ENCODE results near the gene MAST2. TPM values are rescaled to one million over a fixed set of nuclear protein-coding genes. Genes with fewer than 3 reads are reported as not detected.

Gene MAST2
- total and polyA plus RNA-seq, 9 of the 15 experiments (the other 6 are each of a cell fraction or from before 2014, with no cell fraction given), result 0.73 to 32.0 (median 17.8) TPM

GRCh38 chr1:45822644-45823043 is 19.2 kb downstream of the MAST2 start:
- H3K4me1 ChIP-seq (replicated peaks in 1 of 2; ENCODE audit: control insufficient read depth in 2 of 2, insufficient read depth in 2 of 2, low read length in 2 of 2), result no peaks in the 10 kb centered on the region
- FAIRE-seq, result no peak

GRCh38 chr1:45824607-45825006 is 21.2 kb downstream of the MAST2 start:
- Histone ChIP-seq H3K79me2 (ENCODE audit: control insufficient read depth, insufficient read depth, low read length) (peaks cover 22% of the 10 kb centered on the region), H3K4me2 (ENCODE audit: insufficient read depth, low read length) (no peak overlapping the region), H3K27me3 (ENCODE audit: control insufficient read depth in 2 of 2, insufficient read depth in 2 of 2, low read length in 2 of 2) (no peaks in the 10 kb centered on the region), H4K20me1 (replicated peaks; ENCODE audit: control insufficient read depth, insufficient read depth, low read length) (no peaks in the 10 kb centered on the region), H3K27ac (ENCODE audit: extremely low read depth, low read depth, low read length) (no peak overlapping the region), H3K9me3 (replicated peaks; ENCODE audit: control insufficient read depth, insufficient read depth, low read depth, low read length) (0 out of 2 replicates have a peak, but pooled peaks cover 1% of the 10 kb centered on the region), H3K9ac (ENCODE audit: insufficient read depth in 1 of 2, low read depth in 2 of 2, low read length in 2 of 2) (no peak overlapping the region), H3K36me3 (ENCODE audit: control insufficient read depth, insufficient read depth, low read length) (peaks cover 41% of the 10 kb centered on the region; the same call in 1 of the 3 replicates), H2AFZ (ENCODE audit: low read depth, low read length) (no peak overlapping the region), H3K4me3 (no peak overlapping the region), H3K4me1 (replicated peaks in 1 of 2; ENCODE audit: control insufficient read depth in 2 of 2, insufficient read depth in 2 of 2, low read length in 2 of 2) (no peaks in the 10 kb centered on the region), H3K9me1 (ENCODE audit: control insufficient read depth, insufficient read depth, low read length) (no peaks in the 10 kb centered on the region)
- DNase-seq (ENCODE audit: extremely low read depth in 1 of 4, low spot score in 3 of 4) (no peak), ATAC-seq (no peak), FAIRE-seq (no peak)
- BruUV-seq (replicated peaks), result no TSS peak
- POLR2A ChIA-PET, result interaction anchor here (1.0 to 1.2 kb wide), 2 partner anchors 15 to 27 kb away, joined by 3 to 4 read pairs; no protein-coding TSS in a partner anchor
- in situ Hi-C loops (cut with MboI) (no loop called here), intact Hi-C loops (cut with micrococcal nuclease) (no loop called here)
- WGBS (ENCODE audit: insufficient coverage, low coverage, missing lambda C conversion rate), result 95% methylated on average over 2 of the region's 2 CpGs
- CTCF ChIA-PET (ENCODE audit: low intra/inter-chr PET ratio), result no interaction called here
- TF ChIP-seq KLF1 (tag; IDR thresholded peaks at IDR 0.05) (no peak), DIDO1 (tag; IDR thresholded peaks at IDR 0.05; ENCODE audit: low read depth) (no peak), ZNF407 (IDR thresholded peaks at IDR 0.05; ENCODE audit: low read depth) (no peak), CBFB (CRISPR knock-in tag; IDR thresholded peaks at IDR 0.05) (no peak)

More at GRCh38 chr1:45822644-45823043, 19.2 kb downstream of the MAST2 start:
- CTCF ChIA-PET (ENCODE audit: low intra/inter-chr PET ratio), result no interaction called here
- Histone ChIP-seq H2AFZ (ENCODE audit: low read depth, low read length) (no peak overlapping the region), H3K9ac (ENCODE audit: insufficient read depth in 1 of 2, low read depth in 2 of 2, low read length in 2 of 2) (no peak overlapping the region), H3K4me3 (no peak overlapping the region), H3K9me1 (ENCODE audit: control insufficient read depth, insufficient read depth, low read length) (no peaks in the 10 kb centered on the region), H3K4me2 (ENCODE audit: insufficient read depth, low read length) (no peak overlapping the region), H3K9me3 (replicated peaks; ENCODE audit: control insufficient read depth, insufficient read depth, low read depth, low read length) (0 out of 2 replicates have a peak, but pooled peaks cover 1% of the 10 kb centered on the region), H4K20me1 (replicated peaks; ENCODE audit: control insufficient read depth, insufficient read depth, low read length) (no peaks in the 10 kb centered on the region), H3K36me3 (ENCODE audit: control insufficient read depth, insufficient read depth, low read length) (peaks cover 24% of the 10 kb centered on the region; the same call in 1 of the 3 replicates), H3K79me2 (ENCODE audit: control insufficient read depth, insufficient read depth, low read length) (peaks cover 30% of the 10 kb centered on the region), H3K27ac (ENCODE audit: extremely low read depth, low read depth, low read length) (no peak overlapping the region), H3K27me3 (ENCODE audit: control insufficient read depth in 2 of 2, insufficient read depth in 2 of 2, low read length in 2 of 2) (no peaks in the 10 kb centered on the region)
- in situ Hi-C loops (cut with MboI) (no loop called here), intact Hi-C loops (cut with micrococcal nuclease) (no loop called here)
- TF ChIP-seq ZNF436 (CRISPR knock-in tag; IDR thresholded peaks at IDR 0.05) (no peak), ZNF232 (CRISPR knock-in tag; IDR thresholded peaks at IDR 0.05) (no peak), SNIP1 (IDR thresholded peaks at IDR 0.05; ENCODE audit: low read depth) (no peak), ZNF134 (CRISPR knock-in tag; conservative IDR thresholded peaks at IDR 0.05) (no peak), SPI1 (IDR thresholded peaks at IDR 0.05; ENCODE audit: borderline replicate concordance, low read depth, low read length) (no peak)
- BruUV-seq (replicated peaks), result no TSS peak
- ATAC-seq (no peak; the same call in 2 of the 3 replicates), DNase-seq (ENCODE audit: extremely low read depth in 1 of 4, low spot score in 3 of 4) (no peak)
- POLR2A ChIA-PET, result interaction anchor here (1.1 to 1.4 kb wide), 3 partner anchors 18 to 238 kb away, joined by 3 read pairs; no protein-coding TSS in a partner anchor
- 86% methylated on average over 1 of the region's 1 CpG for WGBS (ENCODE audit: insufficient coverage, low coverage, missing lambda C conversion rate)
